GM18867 (cell line): ENCODE results near the gene ARHGAP6.
A peak's percentile ranks its signal among the peaks of the same experiment; 100 is the strongest.
"Not testable (repeated sequence)": the region's sequence is repeated elsewhere in the genome, so short reads cannot be mapped to it uniquely, and the experiment has no call there.

ENCODE experiments used
- ATAC-seq: cut with Tn5 transposase; IDR thresholded peaks from one replicate; pipeline ENCODE4 v1.9.1; 2021; ENCODE audit warnings: mild to moderate bottlenecking, moderate library complexity; ENCODE audit not compliant: unreplicated experiment

Gene ARHGAP6

DNA sequence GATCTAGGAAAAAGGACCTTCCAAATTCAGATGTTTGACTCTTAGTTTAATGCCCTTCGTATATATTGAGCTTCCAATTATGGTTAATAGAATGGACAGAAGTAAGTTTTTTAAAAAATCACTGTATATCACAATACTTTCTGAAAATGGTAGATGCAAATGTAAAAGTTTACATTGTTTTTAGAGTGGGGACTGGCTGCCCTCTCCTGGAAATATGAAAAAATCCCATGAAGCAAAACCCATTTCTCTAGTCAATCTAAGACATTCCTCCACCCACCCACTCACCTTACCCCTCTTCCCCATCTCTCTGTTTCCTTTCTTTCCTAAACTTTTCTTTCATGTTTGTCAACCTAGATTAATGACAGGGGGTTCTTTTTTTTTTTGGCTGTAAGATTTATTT is 134.5 kb downstream of the ARHGAP6 start:
- ATAC-seq, result no peak

DNA sequence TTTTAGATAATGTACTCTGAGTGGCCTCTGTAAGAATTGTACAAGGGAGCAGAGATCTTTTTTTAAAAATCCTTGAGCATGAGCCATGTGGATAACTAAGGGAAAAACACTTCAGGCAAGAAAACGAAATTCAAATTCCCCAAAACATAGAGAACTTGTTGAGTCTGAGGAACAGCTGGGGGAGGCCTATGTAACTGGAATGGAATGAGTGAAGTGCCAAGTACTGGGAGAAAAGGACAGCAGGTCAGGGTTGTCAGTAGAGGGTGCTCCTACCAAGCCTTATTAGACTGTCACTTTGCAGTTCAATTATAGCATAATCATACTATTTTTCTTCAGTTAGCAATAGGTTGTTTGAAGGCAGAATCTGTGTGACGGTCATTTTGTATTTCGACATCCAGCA is 135.1 kb downstream of the ARHGAP6 start:
- no peak for ATAC-seq

DNA sequence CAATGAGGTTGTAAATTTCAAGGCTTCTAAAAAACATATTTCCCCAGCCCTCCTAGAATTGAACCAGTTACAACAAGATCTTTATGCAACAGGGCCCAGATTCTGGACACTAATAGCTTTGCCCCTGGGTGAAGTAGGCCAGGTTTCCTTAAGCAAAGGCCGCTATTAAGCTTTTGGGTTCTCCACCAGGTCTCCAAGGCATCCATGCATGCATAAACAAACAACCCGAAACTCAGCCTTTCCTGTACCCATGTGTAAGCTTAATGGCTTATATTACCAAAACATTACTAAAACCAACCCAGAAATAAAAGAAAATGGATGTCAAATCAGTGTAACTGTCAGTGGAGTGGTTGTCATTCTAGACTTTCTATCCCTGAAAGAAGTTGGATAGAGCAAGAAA is 137.1 kb downstream of the ARHGAP6 start:
- peak; percentile 32 for ATAC-seq

DNA sequence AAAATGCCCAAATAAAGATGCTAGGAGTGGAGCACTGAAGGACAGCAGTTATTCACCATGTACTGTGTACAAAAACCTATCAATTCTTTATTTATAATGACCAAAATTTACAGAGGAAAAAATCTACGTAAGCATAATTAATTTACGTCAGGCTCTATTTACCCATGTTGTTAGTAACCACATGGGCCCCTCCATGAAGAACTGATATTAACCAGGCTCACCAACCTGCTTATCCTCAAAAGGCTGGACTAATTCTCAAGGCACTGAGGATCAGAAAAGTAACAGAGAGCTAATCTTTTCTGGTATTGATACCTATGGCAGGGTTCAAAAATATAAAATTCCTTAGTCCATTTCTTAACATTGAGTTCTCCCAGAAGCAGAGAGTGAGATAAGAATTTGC is 140.0 kb downstream of the ARHGAP6 start:
- no peak for ATAC-seq

DNA sequence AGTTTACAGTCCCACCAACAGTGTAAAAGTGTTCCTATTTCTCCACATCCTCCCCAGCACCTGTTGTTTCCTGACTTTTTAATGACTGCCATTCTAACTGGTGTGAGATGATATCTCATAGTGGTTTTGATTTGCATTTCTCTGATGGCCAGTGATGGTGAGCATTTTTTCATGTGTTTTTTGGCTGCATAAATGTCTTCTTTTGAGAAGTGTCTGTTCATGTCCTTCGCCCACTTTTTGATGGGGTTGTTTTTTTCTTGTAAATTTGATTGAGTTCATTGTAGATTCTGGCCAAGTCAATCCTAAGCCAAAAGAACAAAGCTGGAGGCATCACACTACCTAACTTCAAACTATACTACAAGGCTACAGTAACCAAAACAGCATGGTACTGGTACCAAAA is 146.5 kb downstream of the ARHGAP6 start:
- ATAC-seq, result not testable (repeated sequence)

DNA sequence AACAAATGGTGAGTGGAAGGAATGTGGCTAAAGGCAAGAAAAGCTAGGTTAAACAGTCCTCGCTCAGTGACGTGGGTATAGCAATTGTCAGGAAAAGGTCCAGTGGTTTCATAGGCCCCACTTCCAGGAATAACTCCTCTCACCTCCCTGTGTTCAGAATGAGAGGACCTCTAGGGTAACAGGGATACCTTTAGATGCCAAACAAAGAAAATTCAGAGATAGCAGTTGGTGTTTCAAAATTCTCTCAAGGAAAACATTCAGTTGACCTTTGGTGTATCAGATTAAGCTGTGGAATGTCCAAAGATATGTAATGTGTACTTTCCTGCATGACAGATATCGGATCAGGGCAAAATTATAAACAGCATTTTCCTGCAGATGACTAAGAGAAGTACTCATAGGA is 155.9 kb downstream of the ARHGAP6 start:
- ATAC-seq, result no peak

DNA sequence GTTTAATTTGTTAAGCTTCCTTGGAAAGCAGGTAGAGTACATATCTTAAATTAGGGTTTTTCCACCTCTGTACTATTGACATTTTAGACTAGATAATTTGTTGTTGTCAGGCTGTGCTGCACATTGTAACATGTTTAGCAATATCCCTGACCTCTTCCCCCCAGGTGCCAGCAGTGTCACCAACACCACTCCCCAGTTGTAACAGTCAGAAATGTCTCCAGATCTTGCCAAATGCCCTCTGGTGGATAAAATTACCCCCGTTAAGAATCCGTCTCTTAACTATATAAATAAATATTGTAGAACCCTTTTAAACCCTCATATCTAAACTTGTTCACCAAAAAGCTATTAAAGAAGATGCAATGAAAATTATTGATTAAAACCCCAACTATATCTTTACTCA is 161.5 kb downstream of the ARHGAP6 start:
- no peak for ATAC-seq

DNA sequence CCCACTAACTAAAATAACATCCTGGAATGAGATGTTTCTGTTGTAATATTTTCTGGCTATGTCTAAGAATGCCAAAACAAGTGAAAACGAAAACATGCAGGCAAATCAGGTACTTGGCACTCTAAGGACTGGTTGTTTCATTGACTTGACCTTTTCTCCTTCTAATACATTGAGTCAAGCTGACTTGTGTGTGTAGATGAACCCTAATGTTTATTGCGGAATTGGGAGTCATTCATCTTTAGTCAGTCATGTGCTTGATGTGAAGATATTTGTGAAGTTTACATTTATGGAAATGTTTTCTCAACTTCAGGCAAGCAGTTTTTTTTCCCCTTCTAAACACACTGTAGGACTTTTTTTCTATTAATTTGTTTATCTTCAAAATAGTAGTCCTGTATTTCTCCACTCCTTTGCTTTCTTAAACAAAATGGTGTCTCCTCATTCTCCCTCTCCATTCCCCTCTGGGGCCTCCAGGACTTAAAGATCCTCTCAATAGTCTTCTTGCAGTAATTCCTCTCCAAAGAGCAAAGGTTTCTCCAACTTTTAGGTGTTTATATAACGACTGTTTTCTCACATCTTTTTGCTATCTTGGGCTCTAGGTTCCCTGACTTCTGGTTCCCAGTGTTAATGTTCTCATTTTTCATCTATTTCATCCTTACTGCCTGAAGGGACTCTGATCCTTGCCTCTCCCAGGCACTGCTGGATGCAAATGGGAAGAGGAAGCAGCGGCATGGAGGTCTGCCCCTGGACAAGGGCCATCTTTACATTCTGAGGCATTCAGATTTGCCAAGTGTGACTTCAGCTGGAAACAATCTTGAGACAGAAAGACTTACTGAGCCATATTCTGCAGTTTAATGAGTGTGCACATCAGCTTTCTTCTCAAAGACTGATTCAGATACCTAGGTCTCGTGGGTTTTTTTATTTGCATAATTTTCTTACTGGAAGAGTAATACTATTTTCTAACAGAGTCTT is 166.4 kb downstream of the ARHGAP6 start:
- ATAC-seq, result no peak

DNA sequence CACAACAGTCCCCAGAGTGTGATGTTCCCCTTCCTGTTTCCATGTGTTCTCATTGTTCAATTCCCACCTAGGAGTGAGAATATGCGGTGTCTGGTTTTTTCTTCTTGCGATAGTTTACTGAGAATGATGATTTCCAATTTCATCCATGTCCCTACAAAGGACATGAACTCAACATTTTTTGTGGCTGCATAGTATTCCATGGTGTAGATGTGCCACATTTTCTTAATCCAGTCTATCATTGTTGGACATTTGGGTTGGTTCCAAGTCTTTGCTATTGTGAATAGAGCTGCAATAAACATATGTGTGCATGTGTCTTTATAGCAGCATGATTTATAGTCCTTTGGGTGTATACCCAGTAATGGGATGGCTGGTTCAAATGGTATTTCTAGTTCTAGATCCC is 174.3 kb downstream of the ARHGAP6 start:
- not testable (repeated sequence) for ATAC-seq

DNA sequence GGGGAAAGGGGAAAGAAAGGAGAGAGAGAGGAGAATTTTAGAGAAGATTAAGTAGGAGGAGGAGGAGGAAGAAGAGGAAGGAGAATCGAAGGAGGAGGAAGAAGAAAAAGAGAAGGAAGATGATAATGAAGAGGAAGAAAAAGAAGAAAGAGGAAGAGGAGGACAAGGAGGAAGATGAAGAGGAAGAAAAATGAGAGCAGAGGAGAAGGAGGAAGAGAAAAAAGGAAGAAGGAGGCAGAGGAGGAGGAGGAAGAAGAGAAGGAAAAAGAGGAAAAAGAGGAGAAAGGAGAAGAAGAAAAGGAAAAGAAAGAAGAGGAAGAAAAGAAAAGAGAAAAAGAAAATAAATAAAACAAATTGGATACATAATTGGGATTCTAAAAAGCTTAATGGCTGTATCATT is 181.4 kb downstream of the ARHGAP6 start:
- no peak for ATAC-seq

DNA sequence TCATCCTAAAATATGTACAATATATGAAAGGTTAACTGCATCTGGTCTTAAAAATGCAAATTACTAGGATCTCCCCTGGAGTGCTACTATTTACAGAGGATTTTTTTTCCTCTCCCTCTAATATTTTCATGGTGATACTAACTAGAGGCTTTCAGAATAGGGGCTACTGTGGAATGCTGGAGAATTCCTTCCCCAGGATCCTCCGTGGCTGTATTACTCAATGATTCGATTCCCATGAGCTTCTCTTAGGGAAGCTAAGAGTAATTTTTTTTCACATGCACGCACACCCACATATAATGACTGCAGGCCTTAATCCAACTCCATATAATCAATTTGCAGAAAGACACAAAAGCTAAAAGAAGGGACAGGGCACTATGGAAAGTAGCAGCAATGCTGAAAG is 184.7 kb downstream of the ARHGAP6 start:
- no peak for ATAC-seq

DNA sequence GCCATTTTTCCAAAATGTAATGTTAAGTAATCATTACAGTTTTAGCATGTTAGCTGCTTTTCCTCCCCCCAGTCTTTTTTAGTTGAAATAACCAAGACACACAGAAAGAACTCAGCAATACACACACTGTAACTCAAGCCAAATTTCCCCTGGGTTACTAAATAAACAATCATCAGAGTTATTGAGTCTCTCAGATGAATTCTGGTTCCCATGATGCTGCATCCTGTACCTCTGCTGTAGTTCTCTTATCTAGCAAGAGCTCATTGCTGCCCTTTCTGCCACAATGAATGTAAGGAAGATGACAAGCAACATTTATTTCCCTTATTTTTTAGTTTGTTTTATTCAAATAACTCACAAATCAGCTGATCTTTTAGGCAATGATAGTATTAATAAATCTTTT is 185.1 kb downstream of the ARHGAP6 start:
- ATAC-seq, result no peak

DNA sequence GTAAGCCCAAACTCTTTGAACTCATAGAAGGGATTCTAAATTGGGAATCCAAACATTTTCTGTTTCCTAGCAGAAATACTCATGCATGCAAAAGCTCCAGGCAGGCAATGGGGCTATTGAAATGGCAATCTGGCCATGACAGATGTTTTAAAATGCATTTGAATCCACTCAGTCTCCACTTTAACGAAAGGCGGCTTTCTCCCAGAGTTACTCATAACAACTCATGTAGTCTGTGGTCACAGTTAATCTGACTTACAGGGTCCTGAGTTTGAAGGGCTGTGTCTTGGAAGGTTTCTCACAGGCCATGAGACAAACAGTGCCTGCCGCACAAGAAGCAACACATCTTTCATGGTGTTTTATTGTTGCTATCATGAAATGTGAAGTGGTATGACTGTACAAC is 186.8 kb downstream of the ARHGAP6 start:
- ATAC-seq, result no peak

DNA sequence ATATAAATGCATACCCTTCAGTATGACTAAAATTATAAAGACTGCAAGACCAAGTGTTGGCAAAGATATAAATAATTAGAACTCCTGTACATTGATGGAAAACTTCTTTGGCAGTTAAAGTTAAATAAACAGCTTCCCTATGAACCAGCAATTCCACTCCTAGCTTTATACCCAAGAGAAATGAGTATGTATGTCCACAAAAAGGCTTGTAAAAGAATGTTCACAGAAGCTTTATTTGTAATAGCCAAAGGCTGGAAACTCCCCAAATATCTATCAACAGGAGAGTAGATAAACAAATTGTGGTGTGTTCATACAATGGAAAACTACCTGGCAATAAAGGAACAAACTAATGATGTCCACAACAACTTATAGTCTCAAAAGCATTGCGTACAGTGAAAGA is 187.7 kb downstream of the ARHGAP6 start:
- ATAC-seq, result no peak

DNA sequence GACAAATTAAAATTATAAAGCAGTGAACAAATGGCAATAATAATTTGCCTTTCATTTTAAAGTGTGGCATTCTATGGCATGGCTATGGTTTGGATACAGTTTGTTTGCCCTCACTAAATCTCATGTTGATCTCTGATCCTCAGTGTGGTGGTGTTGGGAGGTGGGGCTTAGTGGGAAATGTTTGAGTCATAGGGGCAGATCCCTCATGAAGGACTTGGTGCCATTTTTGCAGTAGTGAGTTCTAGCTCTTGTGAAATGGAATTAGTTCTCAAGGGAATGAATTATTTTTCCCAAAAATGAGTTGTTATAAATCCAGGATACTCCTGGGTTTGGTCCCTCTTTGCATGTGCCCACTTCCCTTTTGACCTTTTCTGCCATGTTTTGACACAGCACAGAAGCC is 191.1 kb downstream of the ARHGAP6 start:
- no peak for ATAC-seq

DNA sequence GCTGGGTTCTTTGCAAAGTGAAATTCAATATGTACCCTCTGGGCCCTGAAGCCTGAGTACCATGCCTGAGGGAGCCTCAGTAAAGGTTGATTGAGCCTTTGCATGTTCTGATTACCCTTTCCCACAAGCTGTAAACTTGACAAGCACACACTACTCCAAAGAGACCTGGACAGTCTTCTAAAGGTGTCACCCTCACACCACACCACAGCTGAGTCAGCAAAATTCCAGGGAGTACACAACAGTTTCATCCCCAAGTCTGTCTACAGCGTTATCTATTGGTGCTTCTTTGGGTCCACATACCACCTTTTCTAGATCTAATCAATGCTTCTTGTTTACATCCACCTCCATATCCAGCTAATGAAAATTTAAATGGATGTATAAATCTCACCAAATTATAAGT is 191.7 kb downstream of the ARHGAP6 start:
- ATAC-seq, result no peak

DNA sequence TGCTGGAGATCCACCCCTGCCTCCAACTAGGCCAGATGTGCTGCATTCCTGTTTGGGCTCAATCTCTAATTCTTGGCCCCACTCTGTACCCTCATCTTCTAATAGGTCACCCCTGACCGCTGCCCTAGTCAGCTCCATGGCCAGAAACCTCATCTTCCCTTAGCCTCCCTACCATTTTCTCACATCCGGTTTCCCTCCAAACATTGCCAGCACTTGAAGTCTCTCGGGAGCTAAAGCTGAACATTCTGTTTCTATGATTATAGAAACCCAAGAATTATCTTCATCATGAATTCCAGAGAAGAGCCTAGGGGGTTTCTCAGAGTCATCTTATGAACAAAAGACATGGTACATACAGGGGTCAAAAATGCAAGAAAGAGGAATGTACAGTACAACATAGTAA is 192.8 kb downstream of the ARHGAP6 start:
- no peak for ATAC-seq

DNA sequence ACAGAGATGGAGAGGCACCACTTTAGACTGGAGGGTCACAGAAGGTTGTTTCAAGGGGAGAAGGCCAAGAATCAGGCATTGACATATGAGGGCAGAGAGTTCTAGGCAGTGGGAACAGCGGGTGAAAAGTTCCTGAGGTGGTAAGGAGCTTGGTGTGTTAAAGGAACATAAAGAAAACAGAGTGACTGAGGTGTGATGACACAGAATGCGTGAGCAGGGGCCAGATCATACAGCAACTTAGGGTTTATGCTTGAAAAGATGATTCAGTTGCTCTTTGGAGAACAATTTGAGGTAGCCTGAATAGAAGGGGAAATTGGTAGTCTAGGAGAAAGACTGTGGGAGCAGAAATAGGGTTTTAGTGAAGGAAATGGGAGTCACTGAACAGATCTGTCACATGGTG is 193.3 kb downstream of the ARHGAP6 start:
- no peak for ATAC-seq

DNA sequence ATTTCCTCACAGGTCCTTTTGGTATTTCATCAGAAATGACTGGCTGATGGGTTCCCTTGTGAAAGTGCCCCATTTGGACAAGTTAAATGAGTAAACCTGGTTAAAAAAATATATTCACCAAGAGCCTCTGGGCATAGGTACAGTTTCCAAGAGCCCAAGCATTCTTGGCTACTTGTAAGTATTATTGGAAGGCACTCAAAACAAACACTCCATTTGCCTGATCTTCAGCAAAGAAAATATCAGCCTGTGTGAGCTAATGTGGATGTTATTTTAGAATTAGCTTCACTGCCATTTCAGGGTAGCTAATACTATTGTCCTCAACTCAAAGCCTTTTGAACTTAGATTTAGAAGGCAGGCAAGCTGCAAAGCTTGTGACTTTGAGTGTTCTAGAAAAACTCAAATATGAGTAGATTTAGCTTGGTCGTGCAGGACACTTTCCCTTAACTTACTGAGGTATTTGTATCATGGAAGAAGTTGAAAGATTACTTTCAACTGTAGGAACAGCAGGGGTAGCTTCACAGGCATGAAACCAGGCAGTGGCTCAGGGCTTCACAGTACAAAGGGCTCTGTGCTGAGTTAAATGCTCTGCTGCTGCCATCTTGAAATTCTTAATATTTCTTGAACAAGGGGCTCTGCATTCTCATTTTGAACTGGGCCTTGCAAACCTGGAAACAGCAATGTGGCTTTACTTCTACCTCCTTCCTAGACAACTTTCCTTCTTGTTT is 195.3 kb downstream of the ARHGAP6 start:
- ATAC-seq, result no peak

DNA sequence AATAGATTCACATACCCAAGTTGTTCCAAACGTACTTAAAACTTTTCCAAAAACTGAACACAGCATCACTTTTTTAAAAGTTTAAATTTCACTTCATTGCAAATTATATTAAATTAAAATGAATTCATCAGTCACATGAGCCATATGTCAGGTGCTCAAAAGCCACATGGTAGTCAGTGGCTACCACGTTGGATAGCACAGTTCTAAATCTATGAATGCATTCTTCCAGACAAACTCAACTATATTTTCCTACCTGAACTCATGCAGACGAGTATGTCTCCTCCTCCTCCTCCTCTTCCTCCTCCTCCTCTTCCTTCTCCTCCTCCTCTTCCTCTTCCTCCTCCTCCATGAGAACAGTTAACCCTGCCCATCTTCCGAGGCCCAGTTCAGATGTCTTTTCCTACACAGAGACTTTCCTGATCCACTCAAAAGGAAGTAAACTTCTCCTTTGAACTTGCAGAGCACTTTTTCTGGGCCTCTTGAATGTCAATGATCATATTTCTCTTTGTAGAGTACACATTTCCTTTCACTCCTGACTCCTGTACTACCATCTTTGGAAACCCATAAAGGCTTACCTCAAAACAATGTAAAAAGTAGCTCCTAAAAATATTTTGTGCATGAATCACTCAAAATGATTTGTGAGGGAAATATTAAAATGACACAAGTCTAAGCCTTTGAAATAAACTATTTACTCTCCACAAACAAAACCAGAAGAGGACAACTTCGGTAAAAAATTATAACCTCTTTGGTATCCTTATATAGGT is 199.9 kb downstream of the ARHGAP6 start:
- no peak for ATAC-seq

DNA sequence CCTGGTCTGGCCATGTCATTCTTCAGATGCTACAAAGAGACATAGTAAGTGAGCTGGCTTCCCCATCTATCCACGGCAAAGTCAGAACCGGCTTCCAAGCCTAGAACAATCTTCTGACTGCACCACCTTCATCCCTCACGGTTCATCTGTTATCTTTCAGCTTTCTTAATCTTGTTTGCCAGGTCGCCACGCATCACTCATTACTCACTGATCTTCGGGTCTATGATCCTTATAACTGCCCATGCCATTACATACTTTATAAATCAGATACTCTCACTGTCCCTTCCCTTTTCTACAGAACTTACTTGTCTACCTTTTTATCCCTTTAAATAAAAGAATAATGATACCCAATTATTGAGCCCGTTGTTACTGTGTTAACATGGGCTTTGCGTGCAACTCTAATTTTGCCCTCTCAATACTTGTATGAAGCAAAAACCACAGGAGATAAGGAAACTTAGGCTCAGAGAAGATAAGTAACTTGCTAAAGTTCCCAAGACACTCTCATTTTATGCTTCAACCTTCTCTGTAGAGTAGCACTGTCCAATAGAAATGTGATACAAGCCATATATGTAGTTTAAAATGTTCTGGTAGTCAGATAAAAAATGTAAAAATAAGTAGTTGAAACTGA is 200.8 kb downstream of the ARHGAP6 start:
- ATAC-seq, result no peak
